Germinal center (tissue), 1 donor: Measurements from ENCODE around the gene PUS1.
"Not testable (repeated sequence)": the region's sequence is repeated elsewhere in the genome, so short reads cannot be mapped to it uniquely, and the experiment has no call there.

ENCODE experiments used
- DNase-seq: peaks from one replicate; pipeline ENCODE4 v3.0.0; 2012; ENCODE audit warnings: mixed read lengths, low spot score

Gene PUS1

DNA sequence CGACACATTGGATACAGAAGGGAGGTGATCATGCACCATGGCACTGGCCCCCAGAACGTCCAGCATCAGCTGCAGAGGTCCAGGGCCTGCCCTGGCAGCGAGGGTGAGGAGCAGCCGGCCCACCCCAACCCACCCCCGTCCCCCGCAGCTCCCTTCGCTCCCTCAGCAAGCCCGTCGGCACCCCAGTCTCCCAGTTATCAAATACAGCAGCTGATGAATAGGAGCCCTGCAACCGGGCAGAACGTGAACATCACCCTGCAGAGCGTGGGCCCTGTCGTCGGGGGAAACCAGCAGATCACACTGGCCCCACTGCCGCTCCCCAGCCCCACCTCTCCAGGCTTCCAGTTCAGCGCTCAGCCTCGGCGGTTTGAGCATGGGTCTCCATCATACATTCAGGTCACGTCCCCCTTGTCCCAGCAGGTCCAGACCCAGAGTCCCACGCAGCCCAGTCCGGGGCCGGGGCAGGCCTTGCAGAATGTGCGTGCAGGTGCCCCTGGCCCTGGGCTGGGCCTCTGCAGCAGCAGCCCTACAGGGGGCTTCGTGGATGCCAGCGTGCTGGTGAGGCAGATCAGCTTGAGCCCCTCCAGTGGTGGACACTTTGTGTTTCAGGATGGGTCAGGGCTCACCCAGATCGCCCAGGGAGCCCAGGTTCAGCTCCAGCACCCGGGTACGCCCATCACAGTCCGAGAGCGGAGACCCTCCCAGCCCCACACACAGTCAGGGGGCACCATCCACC is 31.7 kb downstream of the PUS1 start:
- DNase-seq, result not testable (repeated sequence)

GRCh38 chr12:131961328-131961727 is 32.3 kb downstream of the PUS1 start:
- DNase-seq, result not testable (repeated sequence)

DNA sequence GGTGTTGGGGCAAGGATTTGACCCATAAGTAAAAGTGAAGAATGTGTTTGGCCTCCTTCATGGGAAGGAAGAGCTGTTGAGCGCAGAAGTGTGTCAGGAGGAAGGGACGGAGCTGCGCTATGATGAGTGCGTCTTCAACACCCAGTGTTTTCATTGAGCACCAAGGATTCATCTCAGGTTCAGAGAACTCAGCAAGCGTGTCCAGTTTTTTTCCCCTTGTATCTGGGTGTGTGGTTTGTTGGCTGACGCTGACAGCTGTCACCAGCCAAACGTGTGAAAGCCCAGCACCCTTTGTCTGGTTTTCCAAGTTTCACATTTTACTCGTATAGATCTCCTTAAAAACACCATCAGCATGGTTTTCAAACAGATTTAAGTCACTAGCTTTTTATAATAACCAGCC is 33.0 kb downstream of the PUS1 start:
- no peak for DNase-seq

GRCh38 chr12:131963381-131963780 is 34.3 kb downstream of the PUS1 start:
- DNase-seq, result no peak

- DNase-seq, result no peak
Observed at GRCh38 chr12:131965073-131965472, 36.0 kb downstream of the PUS1 start.

- no peak for DNase-seq
Observed at GRCh38 chr12:131971226-131971625, 42.1 kb downstream of the PUS1 start.

- DNase-seq, result no peak
Observed at GRCh38 chr12:131975228-131975627, 46.2 kb downstream of the PUS1 start.

- DNase-seq, result no peak
Observed at GRCh38 chr12:131979606-131980005, 50.5 kb downstream of the PUS1 start.

DNA sequence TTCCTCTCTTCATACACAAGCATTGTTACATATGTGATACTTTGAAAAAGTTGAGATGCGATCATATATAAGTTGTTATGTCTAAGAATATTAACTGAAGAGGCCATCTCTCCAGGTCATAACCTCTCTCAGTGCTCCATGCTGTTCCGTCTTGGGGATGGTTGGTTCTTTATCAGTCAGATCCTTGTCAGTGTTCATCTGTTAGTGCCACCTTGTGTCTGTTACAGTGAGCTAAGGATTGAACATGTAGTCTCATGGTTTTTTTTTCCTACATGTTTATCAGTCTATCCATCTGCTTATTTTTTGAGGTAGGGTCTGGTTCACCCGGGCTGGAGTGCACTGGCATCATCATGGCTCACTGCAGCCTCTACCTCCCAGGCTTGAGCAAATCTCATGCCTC is 51.2 kb downstream of the PUS1 start:
- no peak for DNase-seq

- DNase-seq, result no peak
Observed at GRCh38 chr12:131981388-131981787, 52.3 kb downstream of the PUS1 start.

- DNase-seq, result no peak
Observed at GRCh38 chr12:131982041-131982440, 53.0 kb downstream of the PUS1 start.

- no peak for DNase-seq
Observed at GRCh38 chr12:131983026-131983425, 54.0 kb downstream of the PUS1 start.

DNA sequence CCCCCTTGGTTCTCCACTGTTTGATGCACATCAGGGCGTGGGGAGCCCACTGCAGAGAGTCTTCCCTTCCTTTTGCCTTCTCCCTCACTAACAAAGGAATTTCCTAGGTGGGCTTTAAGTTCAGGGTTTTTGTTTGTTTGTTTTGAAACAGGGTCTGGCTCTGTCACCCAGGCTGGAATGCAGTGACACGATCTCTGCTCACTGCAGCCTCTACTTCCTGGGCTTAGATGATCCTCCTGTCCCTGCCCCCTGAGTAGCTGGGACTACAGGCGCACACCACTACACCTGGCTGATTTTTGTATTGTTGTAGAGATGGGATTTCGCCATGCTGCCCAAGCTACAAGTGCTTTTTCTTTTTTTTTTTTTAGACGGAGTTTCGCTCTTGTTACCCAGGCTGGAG is 54.5 kb downstream of the PUS1 start:
- DNase-seq, result no peak

DNA sequence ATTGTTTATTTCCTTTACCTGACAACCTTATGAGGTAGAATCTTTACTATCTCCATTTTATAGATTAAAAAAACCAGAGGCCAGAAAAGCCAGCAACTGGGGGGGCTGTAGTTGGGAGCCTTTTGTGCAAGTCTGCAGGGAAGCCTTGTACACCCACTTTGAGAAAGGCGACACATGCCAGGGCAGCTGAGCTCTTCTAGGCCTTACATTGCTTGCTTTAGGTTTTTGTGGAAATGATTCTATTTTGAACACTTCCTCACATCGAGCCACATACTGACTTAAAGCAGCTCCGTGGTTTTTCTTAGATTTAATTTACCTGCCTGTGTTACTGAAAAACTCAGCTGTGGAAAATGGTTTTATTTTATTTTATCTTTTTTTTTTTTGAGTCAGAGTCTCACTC is 55.3 kb downstream of the PUS1 start:
- DNase-seq, result no peak

GRCh38 chr12:131985510-131985875 is 56.4 kb downstream of the PUS1 start:
- not testable (repeated sequence) for DNase-seq

GRCh38 chr12:131986361-131986760 is 57.3 kb downstream of the PUS1 start:
- no peak for DNase-seq

DNA sequence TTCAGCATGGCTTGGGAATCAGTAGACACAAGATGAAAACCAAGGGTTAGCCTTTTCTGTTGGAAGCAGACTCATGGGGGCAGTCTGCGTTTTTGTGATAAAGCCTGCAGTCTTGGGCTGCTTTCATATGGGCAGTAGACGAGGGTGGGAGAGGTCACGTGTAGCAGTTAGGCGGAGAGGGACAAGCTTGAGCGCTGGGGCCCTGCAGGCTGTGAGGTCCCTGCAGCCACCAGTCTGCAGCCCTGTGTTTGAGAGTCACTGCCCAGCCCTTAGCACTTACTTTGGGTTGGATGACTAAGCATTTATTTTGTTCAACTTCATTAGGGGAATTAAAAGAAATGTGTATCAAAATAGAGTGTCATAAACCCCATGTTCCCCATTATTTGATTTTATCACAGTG is 57.8 kb downstream of the PUS1 start:
- DNase-seq, result no peak

- DNase-seq, result no peak
Observed at GRCh38 chr12:131987552-131987951, 58.5 kb downstream of the PUS1 start.

- DNase-seq, result no peak
Observed at GRCh38 chr12:131988054-131988796, 59.1 kb downstream of the PUS1 start.

DNA sequence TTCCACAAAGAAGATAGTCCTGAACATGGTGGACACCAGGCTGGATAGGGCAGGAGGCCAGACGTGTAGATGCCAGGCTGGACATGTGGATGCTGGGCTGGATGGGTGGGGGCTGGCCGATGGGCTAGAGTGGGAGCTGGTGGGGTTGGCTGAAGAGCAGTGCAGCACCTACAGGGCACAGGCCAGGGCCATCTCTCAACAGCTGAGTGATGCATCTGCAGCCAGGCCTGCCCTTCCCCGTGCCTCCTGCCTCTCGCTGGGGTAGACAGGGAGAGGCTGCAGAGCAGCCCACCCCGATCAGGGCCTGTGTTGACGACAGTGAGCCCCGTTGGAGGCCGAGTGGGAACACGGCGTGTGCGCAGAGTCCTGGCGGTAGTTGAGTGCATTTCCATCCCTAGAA is 59.9 kb downstream of the PUS1 start:
- DNase-seq, result no peak

DNA sequence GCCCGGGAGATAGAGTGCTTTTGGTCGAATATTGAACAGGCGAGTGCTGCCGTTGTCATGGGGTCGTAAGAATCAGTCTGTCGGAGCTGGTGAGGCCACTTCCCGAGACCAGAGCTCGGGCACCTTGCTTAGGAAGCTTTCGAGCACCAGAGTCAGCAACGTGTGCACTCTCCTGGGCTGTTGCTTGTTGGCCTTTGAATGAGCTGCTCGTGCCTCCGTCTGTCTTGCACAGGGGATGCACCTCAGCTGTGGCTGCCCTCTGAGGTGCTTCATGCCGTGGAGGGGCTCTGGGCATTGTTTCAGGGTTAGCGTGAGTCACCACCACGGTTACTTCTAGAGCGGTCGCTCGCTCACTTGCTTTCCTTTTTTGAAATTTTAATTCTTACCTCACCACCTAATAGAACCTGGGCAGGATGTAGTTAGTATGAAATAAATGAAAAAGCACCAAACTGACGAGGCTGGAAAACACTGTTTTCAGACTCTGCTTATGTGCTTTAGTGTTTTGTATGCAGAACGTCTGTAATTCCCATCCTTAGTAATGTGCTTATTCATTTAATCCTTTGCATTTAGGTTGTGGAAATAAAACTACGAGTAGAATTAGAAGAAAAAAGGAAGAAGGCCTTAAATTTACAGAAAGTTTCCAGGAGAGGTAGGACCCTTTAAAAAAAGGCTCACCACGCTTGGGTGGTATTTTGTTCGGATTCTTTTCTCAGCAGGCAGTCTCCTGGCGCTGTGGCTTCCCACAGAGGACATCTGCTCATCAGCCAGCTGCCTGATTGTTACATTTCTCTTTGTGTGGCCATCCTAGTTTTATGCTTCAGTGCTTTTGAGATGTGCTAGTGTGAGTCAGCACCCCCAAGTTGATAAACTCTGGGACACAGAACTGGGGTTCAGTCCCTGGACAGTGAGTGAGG is 61.2 kb downstream of the PUS1 start:
- no peak for DNase-seq

- DNase-seq, result no peak
Observed at GRCh38 chr12:131990980-131991305, 61.9 kb downstream of the PUS1 start.
